B cell (primary cell): ENCODE results near the gene PROC. TPM values are rescaled to one million over a fixed set of nuclear protein-coding genes. Genes with fewer than 3 reads are reported as not detected.

Source experiments
- ATAC-seq: fragments of 200-7000 bp; cut with Tn5 transposase; one replicate; pipeline ENCODE4 v1.10.0; 2021; ENCODE audit warnings: low read depth, mild to moderate bottlenecking, moderate number of reproducible peaks, moderate library complexity
- CTCF ChIA-PET: fragments of 350-600 bp; sonication (Branson Sonifier 250); formaldehyde crosslinking; loops from one replicate; lab custom pipeline; 2021; ENCODE audit warnings: antibody characterized with exemption, inconsistent platforms; lab: Charles Lee
- POLR2A ChIA-PET: fragments of 350-600 bp; sonication (Branson Sonifier 250); formaldehyde crosslinking; loops from one replicate; lab custom pipeline; 2021; ENCODE audit warnings: antibody characterized with exemption; lab: Charles Lee
- DNase-seq: peaks from one replicate; pipeline ENCODE4 v3.0.0; 2013
- H2AFZ ChIP-seq: 2 replicates; pipeline ENCODE4 v1.6.1; 2012; ENCODE audit warnings: mild to moderate bottlenecking, low read depth, low read length; ENCODE audit not compliant: insufficient read depth, poor library complexity, severe bottlenecking
- H3K27ac ChIP-seq, 2 donors: 1 replicate in 1 of 2; 2 replicates in 1 of 2; pipeline ENCODE4 v1.5.1; 2012 to 2013; ENCODE audit warnings: low read length in 2 of 2, mild to moderate bottlenecking in 2 of 2, moderate library complexity in 1 of 2
- H3K27me3 ChIP-seq, 4 experiments: fragments of 200-600 bp in 1 of 4; sonication (generic) in 1 of 4; replicated peaks in 1 of 4; 1 replicate in 2 of 4; 2 replicates in 2 of 4; pipeline versions ENCODE4 v1.6.1 to v1.7.0; 2013 to 2016; ENCODE audit warnings: low read length in 3 of 4, mild to moderate bottlenecking in 2 of 4, mixed read lengths in 1 of 4, moderate library complexity in 1 of 4; ENCODE audit not compliant: insufficient read depth in 4 of 4, control insufficient read depth in 3 of 4; ENCODE audit errors: control extremely low read depth in 1 of 4
- H3K36me3 ChIP-seq, 2 experiments: replicated peaks in 1 of 2; 1 replicate in 1 of 2; 2 replicates in 1 of 2; pipeline versions ENCODE4 v1.6.1 to v1.7.1; 2013; ENCODE audit warnings: low read length in 1 of 2; ENCODE audit not compliant: insufficient read depth in 2 of 2, control insufficient read depth in 1 of 2; ENCODE audit errors: control extremely low read depth in 1 of 2, extremely low read depth in 1 of 2
- H3K4me1 ChIP-seq, 2 donors: fragments of 200-600 bp in 1 of 2; sonication (generic) in 1 of 2; 1 replicate in 1 of 2; 2 replicates in 1 of 2; pipeline versions ENCODE4 v1.5.1 to v1.6.1; 2013 to 2017; ENCODE audit warnings: low read length in 2 of 2; ENCODE audit not compliant: control insufficient read depth in 2 of 2, insufficient read depth in 2 of 2
- H3K4me2 ChIP-seq: replicated peaks from 2 replicates; pipeline ENCODE3; 2012; ENCODE audit warnings: mild to moderate bottlenecking, low read depth, low read length; ENCODE audit not compliant: poor library complexity, severe bottlenecking
- H3K4me3 ChIP-seq, 5 experiments: fragments of 200-600 bp in 1 of 5; sonication (generic) in 1 of 5; 1 replicate in 3 of 5; 2 replicates in 2 of 5; pipeline versions ENCODE4 v1.5.1 to v1.7.0; 2011 to 2016; ENCODE audit warnings: low read length in 4 of 5, mild to moderate bottlenecking in 4 of 5, low read depth in 2 of 5, control low read depth in 1 of 5, moderate library complexity in 1 of 5; ENCODE audit not compliant: insufficient read depth in 1 of 5; ENCODE audit errors: control extremely low read depth in 1 of 5, extremely low read depth in 1 of 5
- H3K79me2 ChIP-seq: fragments of 200-600 bp; sonication (generic); one replicate; pipeline ENCODE4 v1.6.0; 2016; ENCODE audit warnings: low read length; ENCODE audit not compliant: control insufficient read depth, insufficient read depth
- H3K9ac ChIP-seq: fragments of 200-600 bp; sonication (generic); 2 replicates; pipeline ENCODE4 v1.6.1; 2017; ENCODE audit warnings: mild to moderate bottlenecking, low read length, moderate library complexity
- H3K9me3 ChIP-seq, 3 donors: one replicate each; pipeline versions ENCODE4 v1.6.1 to v1.7.1; 2013; ENCODE audit warnings: low read length in 2 of 3; ENCODE audit not compliant: control insufficient read depth in 2 of 3, insufficient read depth in 1 of 3; ENCODE audit errors: control extremely low read depth in 1 of 3
- H4K20me1 ChIP-seq: 2 replicates; pipeline ENCODE4 v1.6.0; 2012; ENCODE audit warnings: mild to moderate bottlenecking, low read length; ENCODE audit not compliant: insufficient read depth, control insufficient read depth, poor library complexity, severe bottlenecking
- H3K27ac Mint-ChIP-seq: one replicate; pipeline ENCODE4 v1.8.0; 2021; ENCODE audit warnings: mixed read lengths
- H3K27me3 Mint-ChIP-seq: one replicate; pipeline ENCODE4 v1.8.0; 2021; ENCODE audit warnings: mixed read lengths
- H3K4me1 Mint-ChIP-seq: one replicate; pipeline ENCODE4 v1.8.0; 2021; ENCODE audit warnings: mixed read lengths
- H3K4me3 Mint-ChIP-seq: one replicate; pipeline ENCODE4 v1.8.0; 2021; ENCODE audit warnings: mixed read lengths
- H3K9me3 Mint-ChIP-seq: one replicate; pipeline ENCODE4 v1.8.0; 2022; ENCODE audit warnings: mixed read lengths; ENCODE audit not compliant: insufficient read depth
- EZH2 ChIP-seq: IDR thresholded peaks from 2 replicates; pipeline ENCODE4 v1.6.1; 2012; ENCODE audit warnings: borderline replicate concordance, low read depth, mild to moderate bottlenecking, moderate library complexity, low read length; ENCODE audit not compliant: insufficient read depth, poor library complexity, severe bottlenecking
- WGBS: methylation state at CpG from one replicate; pipeline ENCODE4 v1.1.5; 2013; ENCODE audit warnings: missing lambda C conversion rate; ENCODE audit not compliant: insufficient coverage; 5-methylcytosine and 5-hydroxymethylcytosine counted together
- intact Hi-C: fragments of 100-400 bp; cut with micrococcal nuclease; formaldehyde crosslinking; loops from one replicate; pipeline ENCODE4 v1.10.0; 2022
- polyA plus RNA-seq: library from polyadenylated mRNA; depleted of rRNA; stranded (reverse); fragments of >200 nt; gene quantifications from 2 replicates; pipeline ENCODE4 v1.2.3, GENCODE V29; 2012
- total RNA-seq, 2 donors: library from RNA; stranded (reverse); fragments of 120-200 nt in 1 of 2; gene quantifications; 1 replicate in 1 of 2; 2 replicates in 1 of 2; pipeline versions ENCODE4 v1.2.3 to v1.2.4, GENCODE V29; 2013 to 2022
- TF ChIP-seq, protein P1 (sequence below): fragments of 200-600 bp; IDR thresholded peaks from one replicate; pipeline ENCODE4 v1.8.0; 2022; ENCODE audit warnings: antibody characterized with exemption, mild to moderate bottlenecking

PROC gene
- total and polyA plus RNA-seq, 2 donors (not counting 1 experiment from before 2014, with no cell fraction given), result 0.40 TPM; not detected in 1

- peaks cover 29% of the 10 kb centered on the region for H3K4me1 Mint-ChIP-seq
- ATAC-seq (no peak), DNase-seq (peak; percentile 42)
- Histone ChIP-seq H3K79me2 (no peaks in the 10 kb centered on the region), H3K4me3 (no peak overlapping the region), H3K27me3 (no peaks in the 10 kb centered on the region), H2AFZ (no peak overlapping the region), H4K20me1 (no peaks in the 10 kb centered on the region), H3K36me3 (no peaks in the 10 kb centered on the region), H3K9ac (no peak overlapping the region), H3K4me1 (peaks cover 19 to 30% of the 10 kb centered on the region in 2 donors), H3K27ac (no peak overlapping the region), H3K4me2 (peak overlapping the region; percentile 29), H3K9me3 (no peaks in the 10 kb centered on the region)
- ChIA-PET CTCF (interaction anchor here (1.2 to 2.2 kb wide), 3 partner anchors 11 to 74 kb away, joined by 3 to 9 read pairs (median 4); no protein-coding TSS in a partner anchor), POLR2A (interaction anchor here (1.3 kb wide), 1 partner anchor 15 kb away, joined by 3 read pairs; no protein-coding TSS in a partner anchor)
- no peaks in the 10 kb centered on the region for H3K9me3 Mint-ChIP-seq
- H3K27me3 Mint-ChIP-seq, result no peaks in the 10 kb centered on the region
- no peak overlapping the region for H3K27ac Mint-ChIP-seq
- TF ChIP-seq EZH2, result no peak
- TF ChIP-seq, protein P1, sequence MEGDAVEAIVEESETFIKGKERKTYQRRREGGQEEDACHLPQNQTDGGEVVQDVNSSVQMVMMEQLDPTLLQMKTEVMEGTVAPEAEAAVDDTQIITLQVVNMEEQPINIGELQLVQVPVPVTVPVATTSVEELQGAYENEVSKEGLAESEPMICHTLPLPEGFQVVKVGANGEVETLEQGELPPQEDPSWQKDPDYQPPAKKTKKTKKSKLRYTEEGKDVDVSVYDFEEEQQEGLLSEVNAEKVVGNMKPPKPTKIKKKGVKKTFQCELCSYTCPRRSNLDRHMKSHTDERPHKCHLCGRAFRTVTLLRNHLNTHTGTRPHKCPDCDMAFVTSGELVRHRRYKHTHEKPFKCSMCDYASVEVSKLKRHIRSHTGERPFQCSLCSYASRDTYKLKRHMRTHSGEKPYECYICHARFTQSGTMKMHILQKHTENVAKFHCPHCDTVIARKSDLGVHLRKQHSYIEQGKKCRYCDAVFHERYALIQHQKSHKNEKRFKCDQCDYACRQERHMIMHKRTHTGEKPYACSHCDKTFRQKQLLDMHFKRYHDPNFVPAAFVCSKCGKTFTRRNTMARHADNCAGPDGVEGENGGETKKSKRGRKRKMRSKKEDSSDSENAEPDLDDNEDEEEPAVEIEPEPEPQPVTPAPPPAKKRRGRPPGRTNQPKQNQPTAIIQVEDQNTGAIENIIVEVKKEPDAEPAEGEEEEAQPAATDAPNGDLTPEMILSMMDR, result no peak
- intact Hi-C loops, result no loop called here
- 74% methylated on average over 5 of the region's 7 CpGs for WGBS
- H3K4me3 Mint-ChIP-seq, result no peak overlapping the region
Observed at GRCh38 chr2:127404466-127405254, 13.6 kb upstream of the PROC start.

GRCh38 chr2:127405255-127405610 lies 13.0 kb upstream of the PROC start:
- H3K27me3 Mint-ChIP-seq, result no peaks in the 10 kb centered on the region
- no peak overlapping the region for H3K4me3 ChIP-seq
- no peak overlapping the region for H3K9ac ChIP-seq
- no peak overlapping the region for H3K27ac Mint-ChIP-seq
- ChIA-PET POLR2A (no interaction called here), CTCF (interaction anchor here (1.2 to 2.2 kb wide), 2 partner anchors 10 to 74 kb away, joined by 4 to 9 read pairs; no protein-coding TSS in a partner anchor)
- H3K9me3 Mint-ChIP-seq, result no peaks in the 10 kb centered on the region
- no peak for DNase-seq
- H3K79me2 ChIP-seq, result no peaks in the 10 kb centered on the region
- no peak overlapping the region for H3K4me3 Mint-ChIP-seq
- no peaks in the 10 kb centered on the region for H3K36me3 ChIP-seq
- ATAC-seq, result no peak
- no peak overlapping the region for H2AFZ ChIP-seq
- no peaks in the 10 kb centered on the region for H3K27me3 ChIP-seq
- no peak overlapping the region for H3K27ac ChIP-seq
- H3K4me2 ChIP-seq, result no peak overlapping the region
- 96% methylated on average over 3 of the region's 3 CpGs for WGBS
- TF ChIP-seq EZH2, result no peak
- TF ChIP-seq, protein P1, result no peak
- H4K20me1 ChIP-seq, result no peaks in the 10 kb centered on the region
- intact Hi-C loops, result no loop called here
- peaks cover 30% of the 10 kb centered on the region for H3K4me1 Mint-ChIP-seq
- no peaks in the 10 kb centered on the region for H3K9me3 ChIP-seq
- H3K4me1 ChIP-seq, result peaks cover 17 to 30% of the 10 kb centered on the region in 2 donors
